Measurements from ENCODE around the gene PRKAR2B. TPM values are rescaled to one million over a fixed set of nuclear protein-coding genes. Genes with fewer than 3 reads are reported as not detected.

PRKAR2B gene
- total RNA-seq, 1 donor from 2014 or later, result 7.8 TPM

DNA sequence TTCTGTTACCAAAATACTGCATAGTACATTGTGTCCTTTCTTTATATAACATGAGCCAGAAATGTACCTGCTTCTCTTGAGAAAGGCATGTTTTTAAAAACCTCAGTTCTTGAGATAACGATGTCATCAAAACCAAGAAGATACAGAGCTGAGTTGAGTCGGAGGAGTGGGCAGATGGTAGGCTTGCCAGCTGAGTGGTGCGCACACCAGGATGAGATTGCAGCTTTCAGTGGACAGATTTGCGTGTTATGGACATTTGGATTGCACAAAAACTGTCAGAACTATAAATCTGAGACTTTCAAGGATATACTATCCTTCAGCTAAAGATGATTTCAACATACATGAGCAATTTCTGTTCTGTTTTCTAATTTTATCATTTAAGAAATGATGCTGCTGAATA lies 25.0 kb downstream of the PRKAR2B start:
- peaks cover 11% of the 10 kb centered on the region for H3K4me1 Mint-ChIP-seq
- no peak overlapping the region for H3K27ac Mint-ChIP-seq
- no peaks in the 10 kb centered on the region for H3K36me3 Mint-ChIP-seq
- no peaks in the 10 kb centered on the region for H3K9me3 Mint-ChIP-seq
- TF ChIP-seq, protein P1, sequence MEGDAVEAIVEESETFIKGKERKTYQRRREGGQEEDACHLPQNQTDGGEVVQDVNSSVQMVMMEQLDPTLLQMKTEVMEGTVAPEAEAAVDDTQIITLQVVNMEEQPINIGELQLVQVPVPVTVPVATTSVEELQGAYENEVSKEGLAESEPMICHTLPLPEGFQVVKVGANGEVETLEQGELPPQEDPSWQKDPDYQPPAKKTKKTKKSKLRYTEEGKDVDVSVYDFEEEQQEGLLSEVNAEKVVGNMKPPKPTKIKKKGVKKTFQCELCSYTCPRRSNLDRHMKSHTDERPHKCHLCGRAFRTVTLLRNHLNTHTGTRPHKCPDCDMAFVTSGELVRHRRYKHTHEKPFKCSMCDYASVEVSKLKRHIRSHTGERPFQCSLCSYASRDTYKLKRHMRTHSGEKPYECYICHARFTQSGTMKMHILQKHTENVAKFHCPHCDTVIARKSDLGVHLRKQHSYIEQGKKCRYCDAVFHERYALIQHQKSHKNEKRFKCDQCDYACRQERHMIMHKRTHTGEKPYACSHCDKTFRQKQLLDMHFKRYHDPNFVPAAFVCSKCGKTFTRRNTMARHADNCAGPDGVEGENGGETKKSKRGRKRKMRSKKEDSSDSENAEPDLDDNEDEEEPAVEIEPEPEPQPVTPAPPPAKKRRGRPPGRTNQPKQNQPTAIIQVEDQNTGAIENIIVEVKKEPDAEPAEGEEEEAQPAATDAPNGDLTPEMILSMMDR (IDR thresholded peaks at IDR 0.05; ENCODE audit: unreplicated experiment), result no peak
- DNase-seq (ENCODE audit: low spot score in 2 of 2, unreplicated experiment in 2 of 2), result no peak
- H3K4me3 Mint-ChIP-seq, result no peak overlapping the region
- H3K27me3 Mint-ChIP-seq (ENCODE audit: low read depth), result no peaks in the 10 kb centered on the region

DNA sequence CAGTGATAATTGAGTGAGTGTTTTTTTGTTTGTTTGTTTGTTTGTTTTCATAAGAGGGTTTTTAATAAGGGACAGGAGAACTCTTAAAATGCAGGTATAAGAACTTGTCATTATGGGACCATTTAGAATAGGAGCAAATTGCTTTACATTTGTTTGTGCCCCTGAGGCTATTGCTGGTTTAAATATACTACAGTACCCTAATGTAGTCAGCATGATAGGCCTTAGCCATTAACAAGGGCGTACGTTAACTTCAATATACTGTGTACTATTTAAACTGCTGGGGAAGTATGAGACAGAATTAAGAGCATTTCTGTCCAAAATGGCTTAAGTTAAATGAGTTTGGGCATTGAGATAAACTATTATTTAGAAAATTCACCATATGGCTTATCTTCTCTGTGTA lies 26.2 kb downstream of the PRKAR2B start:
- Mint-ChIP-seq H3K27me3 (ENCODE audit: low read depth) (no peaks in the 10 kb centered on the region), H3K9me3 (no peaks in the 10 kb centered on the region), H3K4me3 (no peak overlapping the region), H3K4me1 (peaks cover 11% of the 10 kb centered on the region), H3K36me3 (no peaks in the 10 kb centered on the region), H3K27ac (no peak overlapping the region)
- TF ChIP-seq, protein P1 (IDR thresholded peaks at IDR 0.05; ENCODE audit: unreplicated experiment), result no peak
- DNase-seq (ENCODE audit: low spot score in 2 of 2, unreplicated experiment in 2 of 2), result no peak

DNA sequence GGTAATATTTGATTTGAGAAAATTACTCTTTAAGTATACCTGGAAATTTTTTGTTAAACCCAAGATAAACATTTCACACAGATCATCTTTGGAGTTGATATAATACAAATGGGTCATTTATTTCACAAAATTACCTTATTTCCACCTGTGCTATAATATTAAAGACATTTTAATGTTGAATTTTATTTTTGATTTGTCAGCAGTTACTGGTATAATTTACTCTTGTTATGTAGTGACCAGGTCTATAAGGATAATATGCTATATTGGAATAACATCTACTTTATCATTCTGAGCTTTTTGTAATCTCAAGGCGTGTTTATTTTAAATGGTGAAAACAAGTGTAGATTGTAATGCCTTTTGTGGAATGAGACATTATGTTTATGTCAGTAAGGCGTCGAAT lies 26.6 kb downstream of the PRKAR2B start:
- Mint-ChIP-seq H3K27me3 (ENCODE audit: low read depth) (no peaks in the 10 kb centered on the region), H3K4me3 (no peak overlapping the region), H3K27ac (no peak overlapping the region), H3K9me3 (no peaks in the 10 kb centered on the region), H3K4me1 (peaks cover 11% of the 10 kb centered on the region), H3K36me3 (no peaks in the 10 kb centered on the region)
- no peak for DNase-seq (ENCODE audit: low spot score in 2 of 2, unreplicated experiment in 2 of 2)
- TF ChIP-seq, protein P1 (IDR thresholded peaks at IDR 0.05; ENCODE audit: unreplicated experiment), result no peak

DNA sequence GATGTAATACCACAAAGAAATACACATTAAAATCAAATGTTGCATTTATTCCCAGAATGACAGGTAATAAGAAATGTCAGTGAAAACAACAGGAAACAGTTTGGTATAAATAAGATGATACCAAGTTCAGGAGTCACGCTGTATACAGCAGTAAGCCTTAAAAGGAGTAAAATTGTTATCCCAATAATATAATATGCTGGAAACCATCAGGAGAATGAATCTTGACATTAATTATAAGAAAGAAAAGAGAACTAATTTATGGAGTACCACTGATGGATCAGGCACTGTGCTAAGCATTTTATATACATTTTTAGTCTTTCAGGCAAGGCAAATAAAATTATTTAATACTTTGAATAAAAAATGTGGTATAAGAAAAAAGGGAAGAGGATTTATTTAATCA lies 27.6 kb downstream of the PRKAR2B start:
- no peak for DNase-seq (ENCODE audit: low spot score in 2 of 2, unreplicated experiment in 2 of 2)
- Mint-ChIP-seq H3K9me3 (no peaks in the 10 kb centered on the region), H3K27me3 (ENCODE audit: low read depth) (no peaks in the 10 kb centered on the region), H3K4me1 (peaks cover 11% of the 10 kb centered on the region), H3K27ac (no peak overlapping the region), H3K36me3 (no peaks in the 10 kb centered on the region), H3K4me3 (no peak overlapping the region)
- TF ChIP-seq, protein P1 (IDR thresholded peaks at IDR 0.05; ENCODE audit: unreplicated experiment), result no peak

DNA sequence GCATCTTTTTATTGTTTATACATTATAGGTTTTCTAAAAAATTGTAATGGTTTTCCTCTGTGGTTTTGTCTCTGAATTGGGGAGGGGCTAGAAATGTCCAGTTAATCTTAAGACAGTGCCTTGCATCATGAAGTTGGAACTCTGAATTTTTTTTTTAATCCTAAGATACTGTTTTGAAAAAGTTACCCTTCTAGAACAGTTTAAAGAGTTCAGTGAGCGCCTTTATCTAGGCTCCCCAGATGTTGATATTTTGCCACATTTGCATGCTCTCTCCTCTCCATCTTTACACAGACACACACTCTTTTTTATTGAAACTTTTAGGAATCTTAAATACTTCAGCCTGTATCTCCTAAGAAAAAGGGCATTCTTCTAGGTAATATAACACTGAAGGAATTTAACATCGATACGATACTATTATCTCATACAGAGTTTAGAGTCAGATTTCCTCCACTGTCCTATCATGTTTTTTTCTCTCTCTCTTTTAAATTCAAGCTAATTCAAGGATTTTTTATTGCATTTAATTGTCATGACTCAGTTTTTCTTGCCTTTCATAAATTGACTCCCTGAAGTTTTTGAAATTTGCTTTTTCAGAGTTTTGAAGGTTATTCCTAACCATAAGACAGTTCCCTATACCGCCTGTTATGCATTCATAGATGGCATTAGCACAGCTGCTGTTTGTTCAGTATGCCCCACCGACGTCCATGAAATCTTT lies 31.5 kb downstream of the PRKAR2B start:
- TF ChIP-seq, protein P1 (IDR thresholded peaks at IDR 0.05; ENCODE audit: unreplicated experiment), result no peak
- Mint-ChIP-seq H3K27me3 (ENCODE audit: low read depth) (no peaks in the 10 kb centered on the region), H3K27ac (peak overlapping the region; percentile 44), H3K4me3 (no peak overlapping the region), H3K4me1 (peaks cover 12% of the 10 kb centered on the region), H3K9me3 (no peaks in the 10 kb centered on the region), H3K36me3 (no peaks in the 10 kb centered on the region)
- DNase-seq (ENCODE audit: low spot score in 2 of 2, unreplicated experiment in 2 of 2), result no peak

All from mesothelial cell of epicardium (in vitro differentiated cells).